WTC11 (cell line): ENCODE data around the gene P2RX3. TPM values are rescaled to one million over a fixed set of nuclear protein-coding genes. Genes with fewer than 3 reads are reported as not detected.
A peak's percentile ranks its signal among the peaks of the same experiment; 100 is the strongest.

Experiments
- ATAC-seq: fragments of 200-7000 bp; cut with Tn5 transposase; 2 replicates; pipeline ENCODE4 v1.10.0; 2021; ENCODE audit warnings: mild to moderate bottlenecking, moderate library complexity
- CTCF ChIA-PET: fragments of 300-600 bp; sonication (Branson Sonifier 250); formaldehyde crosslinking; loops from one replicate; lab custom pipeline; 2021; ENCODE audit warnings: antibody characterized with exemption; lab: Charles Lee
- POLR2A ChIA-PET: fragments of 350-600 bp; sonication (Branson Sonifier 250); formaldehyde crosslinking; loops from one replicate; lab custom pipeline; 2021; ENCODE audit warnings: antibody characterized with exemption; lab: Charles Lee
- DNase-seq: peaks from one replicate; pipeline ENCODE4 v3.0.0; 2021; ENCODE audit warnings: low spot score
- H3K27ac Mint-ChIP-seq: 2 replicates; pipeline ENCODE4 v1.8.0; 2021; ENCODE audit warnings: mixed read lengths
- H3K27me3 Mint-ChIP-seq: 2 replicates; pipeline ENCODE4 v1.8.0; 2021; ENCODE audit warnings: low read depth, mild to moderate bottlenecking, moderate library complexity, mixed read lengths
- H3K36me3 Mint-ChIP-seq: 2 replicates; pipeline ENCODE4 v1.8.0; 2021; ENCODE audit warnings: mixed read lengths
- H3K4me1 Mint-ChIP-seq: 2 replicates; pipeline ENCODE4 v1.8.0; 2022; ENCODE audit warnings: mixed read lengths
- H3K4me3 Mint-ChIP-seq: 2 replicates; pipeline ENCODE4 v1.8.0; 2021; ENCODE audit warnings: mild to moderate bottlenecking, moderate library complexity, mixed read lengths
- H3K9me3 Mint-ChIP-seq: 2 replicates; pipeline ENCODE4 v1.8.0; 2021; ENCODE audit warnings: mixed read lengths
- AFF4 ChIP-seq: sonication (generic); formaldehyde crosslinking; IDR thresholded peaks from 2 replicates; pipeline ENCODE4 v1.8.1; 2023; ENCODE audit warnings: mild to moderate bottlenecking, missing genetic modification reagents, borderline replicate concordance
- NFYB ChIP-seq: sonication (generic); formaldehyde crosslinking; conservative IDR thresholded peaks from 2 replicates; pipeline ENCODE4 v1.8.0; 2022; ENCODE audit warnings: low read depth, missing genetic modification reagents
- RELA ChIP-seq: sonication (generic); formaldehyde crosslinking; IDR thresholded peaks from 2 replicates; pipeline ENCODE4 v1.8.1; 2022; ENCODE audit warnings: missing genetic modification reagents, mild to moderate bottlenecking, borderline replicate concordance
- SMAD3 ChIP-seq: sonication (generic); formaldehyde crosslinking; IDR thresholded peaks from 2 replicates; pipeline ENCODE4 v1.8.0; 2022; ENCODE audit warnings: missing genetic modification reagents, mild to moderate bottlenecking, borderline replicate concordance
- STAT6 ChIP-seq: sonication (generic); formaldehyde crosslinking; conservative IDR thresholded peaks from 2 replicates; pipeline ENCODE4 v1.8.1; 2023; ENCODE audit warnings: mild to moderate bottlenecking, low read depth, missing genetic modification reagents, moderate library complexity
- TP53 ChIP-seq: sonication (generic); formaldehyde crosslinking; IDR thresholded peaks from 2 replicates; pipeline ENCODE4 v1.8.1; 2023; ENCODE audit warnings: mild to moderate bottlenecking, missing genetic modification reagents
- ZBTB21 ChIP-seq: sonication (generic); formaldehyde crosslinking; IDR thresholded peaks from 2 replicates; pipeline ENCODE4 v1.8.1; 2023; ENCODE audit warnings: mild to moderate bottlenecking, missing genetic modification reagents, borderline replicate concordance
- ZNF532 ChIP-seq: fragments of 250-450 bp; sonication (Bioruptor Pico); IDR thresholded peaks from 2 replicates; pipeline ENCODE4 v1.9.0; 2021; ENCODE audit warnings: mild to moderate bottlenecking, borderline replicate concordance
- total RNA-seq: library from RNA; stranded (reverse); gene quantifications from 3 replicates; pipeline ENCODE4 v1.2.3, GENCODE V29; 2021
- TF ChIP-seq, protein P1 (sequence below): fragments of 250-450 bp; sonication (Bioruptor Pico); IDR thresholded peaks from 2 replicates; pipeline ENCODE4 v1.9.0; 2021; ENCODE audit warnings: mild to moderate bottlenecking
- TF ChIP-seq, protein P2 (sequence below): sonication (generic); formaldehyde crosslinking; IDR thresholded peaks from 2 replicates; pipeline ENCODE4 v1.8.0; 2022; ENCODE audit warnings: missing genetic modification reagents

Gene P2RX3
- total RNA-seq, 1 experiment from 2014 or later = 0.26 TPM

GRCh38 chr11:57307666-57308270 lies 30.4 kb upstream of the P2RX3 start (continued):
- TF ChIP-seq ZNF532 (no peak), STAT6 (CRISPR knock-in tag) (no peak), SMAD3 (CRISPR knock-in tag) (no peak), TP53 (CRISPR knock-in tag) (no peak), RELA (no peak), NFYB (no peak), ZBTB21 (no peak)
- TF ChIP-seq, protein P1, sequence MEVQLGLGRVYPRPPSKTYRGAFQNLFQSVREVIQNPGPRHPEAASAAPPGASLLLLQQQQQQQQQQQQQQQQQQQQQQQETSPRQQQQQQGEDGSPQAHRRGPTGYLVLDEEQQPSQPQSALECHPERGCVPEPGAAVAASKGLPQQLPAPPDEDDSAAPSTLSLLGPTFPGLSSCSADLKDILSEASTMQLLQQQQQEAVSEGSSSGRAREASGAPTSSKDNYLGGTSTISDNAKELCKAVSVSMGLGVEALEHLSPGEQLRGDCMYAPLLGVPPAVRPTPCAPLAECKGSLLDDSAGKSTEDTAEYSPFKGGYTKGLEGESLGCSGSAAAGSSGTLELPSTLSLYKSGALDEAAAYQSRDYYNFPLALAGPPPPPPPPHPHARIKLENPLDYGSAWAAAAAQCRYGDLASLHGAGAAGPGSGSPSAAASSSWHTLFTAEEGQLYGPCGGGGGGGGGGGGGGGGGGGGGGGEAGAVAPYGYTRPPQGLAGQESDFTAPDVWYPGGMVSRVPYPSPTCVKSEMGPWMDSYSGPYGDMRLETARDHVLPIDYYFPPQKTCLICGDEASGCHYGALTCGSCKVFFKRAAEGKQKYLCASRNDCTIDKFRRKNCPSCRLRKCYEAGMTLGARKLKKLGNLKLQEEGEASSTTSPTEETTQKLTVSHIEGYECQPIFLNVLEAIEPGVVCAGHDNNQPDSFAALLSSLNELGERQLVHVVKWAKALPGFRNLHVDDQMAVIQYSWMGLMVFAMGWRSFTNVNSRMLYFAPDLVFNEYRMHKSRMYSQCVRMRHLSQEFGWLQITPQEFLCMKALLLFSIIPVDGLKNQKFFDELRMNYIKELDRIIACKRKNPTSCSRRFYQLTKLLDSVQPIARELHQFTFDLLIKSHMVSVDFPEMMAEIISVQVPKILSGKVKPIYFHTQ (CRISPR knock-in tag) = no peak
- TF ChIP-seq, protein P2, sequence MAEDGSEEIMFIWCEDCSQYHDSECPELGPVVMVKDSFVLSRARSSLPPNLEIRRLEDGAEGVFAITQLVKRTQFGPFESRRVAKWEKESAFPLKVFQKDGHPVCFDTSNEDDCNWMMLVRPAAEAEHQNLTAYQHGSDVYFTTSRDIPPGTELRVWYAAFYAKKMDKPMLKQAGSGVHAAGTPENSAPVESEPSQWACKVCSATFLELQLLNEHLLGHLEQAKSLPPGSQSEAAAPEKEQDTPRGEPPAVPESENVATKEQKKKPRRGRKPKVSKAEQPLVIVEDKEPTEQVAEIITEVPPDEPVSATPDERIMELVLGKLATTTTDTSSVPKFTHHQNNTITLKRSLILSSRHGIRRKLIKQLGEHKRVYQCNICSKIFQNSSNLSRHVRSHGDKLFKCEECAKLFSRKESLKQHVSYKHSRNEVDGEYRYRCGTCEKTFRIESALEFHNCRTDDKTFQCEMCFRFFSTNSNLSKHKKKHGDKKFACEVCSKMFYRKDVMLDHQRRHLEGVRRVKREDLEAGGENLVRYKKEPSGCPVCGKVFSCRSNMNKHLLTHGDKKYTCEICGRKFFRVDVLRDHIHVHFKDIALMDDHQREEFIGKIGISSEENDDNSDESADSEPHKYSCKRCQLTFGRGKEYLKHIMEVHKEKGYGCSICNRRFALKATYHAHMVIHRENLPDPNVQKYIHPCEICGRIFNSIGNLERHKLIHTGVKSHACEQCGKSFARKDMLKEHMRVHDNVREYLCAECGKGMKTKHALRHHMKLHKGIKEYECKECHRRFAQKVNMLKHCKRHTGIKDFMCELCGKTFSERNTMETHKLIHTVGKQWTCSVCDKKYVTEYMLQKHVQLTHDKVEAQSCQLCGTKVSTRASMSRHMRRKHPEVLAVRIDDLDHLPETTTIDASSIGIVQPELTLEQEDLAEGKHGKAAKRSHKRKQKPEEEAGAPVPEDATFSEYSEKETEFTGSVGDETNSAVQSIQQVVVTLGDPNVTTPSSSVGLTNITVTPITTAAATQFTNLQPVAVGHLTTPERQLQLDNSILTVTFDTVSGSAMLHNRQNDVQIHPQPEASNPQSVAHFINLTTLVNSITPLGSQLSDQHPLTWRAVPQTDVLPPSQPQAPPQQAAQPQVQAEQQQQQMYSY (CRISPR knock-in tag) = no peak

- DNase-seq = no peak
- TF ChIP-seq AFF4 (CRISPR knock-in tag) = no peak
- H3K4me1 Mint-ChIP-seq = peaks cover 30% of the 10 kb centered on the region
These were observed 29.6 kb upstream of the P2RX3 start for GRCh38 chr11:57308426-57309060.

More at GRCh38 chr11:57308426-57309060, 29.6 kb upstream of the P2RX3 start:
- peak overlapping the region; percentile 57 for H3K27ac Mint-ChIP-seq
- H3K4me3 Mint-ChIP-seq = no peak overlapping the region
- no peaks in the 10 kb centered on the region for H3K27me3 Mint-ChIP-seq
- ChIA-PET POLR2A (interaction anchor here (0.5 to 0.7 kb wide), 5 partner anchors 14 to 138 kb away, joined by 3 to 4 read pairs (median 3); no protein-coding TSS in a partner anchor), CTCF (interaction anchor here (0.9 to 1.3 kb wide), 2 partner anchors 30 to 37 kb away, joined by 3 to 5 read pairs; no protein-coding TSS in a partner anchor)
- H3K36me3 Mint-ChIP-seq = peaks cover 38% of the 10 kb centered on the region
- no peak for ATAC-seq
- H3K9me3 Mint-ChIP-seq = no peaks in the 10 kb centered on the region
